ENCODE data around the gene TRIM36.

TRIM36 gene

DNA sequence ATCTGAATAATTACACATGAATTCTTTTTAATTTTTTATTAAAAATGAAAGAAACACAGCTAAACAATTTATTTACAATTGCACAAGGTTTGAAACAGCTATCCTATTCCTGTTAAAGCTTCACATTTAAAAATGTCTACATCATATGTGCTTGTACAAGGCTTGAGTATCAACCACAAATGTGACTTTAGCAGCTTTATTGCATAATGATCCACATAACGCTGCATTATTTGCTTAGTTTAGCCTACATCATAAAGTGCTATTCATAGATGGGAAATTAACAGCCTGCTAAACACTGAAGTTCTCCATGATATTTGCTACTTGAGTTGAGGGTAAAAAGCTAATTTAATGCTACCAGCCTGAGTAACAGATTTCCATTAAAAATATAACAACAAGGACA, 45.0 kb downstream of the TRIM36 start:
- WGBS (ENCODE audit: insufficient coverage, insufficient read length), result no CpG with 5 or more reads among the region's 1 CpG
- Histone ChIP-seq H3K9me3 (ENCODE audit: control insufficient read depth, insufficient read depth, low read length) (no peaks in the 10 kb centered on the region), H3K4me1 (ENCODE audit: control insufficient read depth, insufficient read depth, low read length) (no peaks in the 10 kb centered on the region), H3K4me3 (ENCODE audit: low read length) (no peak overlapping the region), H3K27me3 (ENCODE audit: control insufficient read depth, insufficient read depth, low read length) (no peaks in the 10 kb centered on the region), H3K36me3 (ENCODE audit: control insufficient read depth, insufficient read depth, low read length) (no peaks in the 10 kb centered on the region), H3K27ac (ENCODE audit: low read length) (no peak overlapping the region)
- DNase-seq (ENCODE audit: low read depth, low spot score), result no peak

DNA sequence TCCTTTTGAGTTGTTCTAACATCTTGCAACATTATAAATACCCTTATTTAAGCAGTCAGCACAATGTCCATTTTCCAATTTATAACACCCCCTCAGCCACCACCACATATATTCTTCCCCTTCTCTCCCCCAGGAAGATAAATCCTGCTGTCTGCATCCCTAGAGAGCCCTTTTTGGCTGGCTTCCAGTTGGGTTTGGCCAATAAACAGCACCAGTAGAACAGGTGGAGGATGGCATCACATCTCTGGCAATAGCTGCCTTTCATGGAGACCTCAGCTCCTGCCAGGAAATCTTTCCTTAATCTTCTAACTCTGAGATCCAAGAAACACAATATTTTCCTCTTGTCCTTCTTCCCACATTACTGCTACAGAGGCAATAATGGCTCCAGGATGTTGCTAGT, 53.7 kb downstream of the TRIM36 start:
- Histone ChIP-seq H3K36me3 (ENCODE audit: control insufficient read depth, insufficient read depth, low read length) (no peaks in the 10 kb centered on the region), H3K4me3 (ENCODE audit: low read length) (no peak overlapping the region), H3K27ac (ENCODE audit: low read length) (no peak overlapping the region), H3K27me3 (ENCODE audit: control insufficient read depth, insufficient read depth, low read length) (no peaks in the 10 kb centered on the region), H3K9me3 (ENCODE audit: control insufficient read depth, insufficient read depth, low read length) (peaks cover 2% of the 10 kb centered on the region; the same call in 1 of the 2 replicates), H3K4me1 (ENCODE audit: control insufficient read depth, insufficient read depth, low read length) (no peaks in the 10 kb centered on the region)
- DNase-seq (ENCODE audit: low read depth, low spot score), result no peak

DNA sequence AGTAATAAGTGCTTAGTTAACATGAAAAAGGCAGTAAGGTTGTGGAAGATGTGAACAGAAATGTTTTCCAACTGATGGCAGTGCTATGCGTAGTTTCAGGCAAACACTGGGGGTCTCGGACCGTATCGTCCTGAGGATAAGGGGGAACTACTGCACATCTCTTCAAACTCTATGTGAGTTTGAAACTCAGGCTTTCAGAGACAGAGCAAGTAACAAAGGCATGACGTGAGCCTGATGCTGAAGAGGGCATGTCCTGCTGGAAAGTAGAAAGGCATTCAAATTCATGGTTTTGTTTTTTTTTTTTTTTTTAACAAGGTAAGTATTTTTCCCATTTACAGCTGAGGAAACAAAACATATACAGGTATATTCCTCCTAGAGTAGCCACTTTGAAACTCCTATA, 59.9 kb downstream of the TRIM36 start:
- DNase-seq (ENCODE audit: low read depth, low spot score), result no peak
- Histone ChIP-seq H3K4me3 (ENCODE audit: low read length) (no peak overlapping the region), H3K36me3 (ENCODE audit: control insufficient read depth, insufficient read depth, low read length) (no peaks in the 10 kb centered on the region), H3K4me1 (ENCODE audit: control insufficient read depth, insufficient read depth, low read length) (no peaks in the 10 kb centered on the region), H3K27me3 (ENCODE audit: control insufficient read depth, insufficient read depth, low read length) (no peaks in the 10 kb centered on the region), H3K9me3 (ENCODE audit: control insufficient read depth, insufficient read depth, low read length) (no peaks in the 10 kb centered on the region), H3K27ac (ENCODE audit: low read length) (no peak overlapping the region)
- no CpG with 5 or more reads among the region's 5 CpGs for WGBS (ENCODE audit: insufficient coverage, insufficient read length)

DNA sequence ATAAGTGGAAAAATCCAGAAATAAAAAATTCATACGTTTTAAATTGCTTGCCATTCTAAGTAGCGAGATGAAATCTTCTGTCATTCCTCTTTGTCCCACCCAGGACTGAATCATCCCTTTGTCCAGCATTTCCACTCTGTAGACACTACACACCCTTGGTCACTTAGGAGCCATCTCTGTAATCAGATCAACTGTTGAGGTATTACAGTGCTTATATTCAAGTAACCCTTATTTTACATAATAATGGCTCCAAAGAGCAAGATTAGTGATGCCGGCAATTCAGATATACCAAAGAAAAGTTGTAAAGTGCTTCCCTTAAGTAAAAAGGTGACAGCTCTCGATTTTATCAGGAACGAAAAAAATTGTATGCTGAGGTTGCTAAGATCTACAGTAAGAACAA, 60.4 kb downstream of the TRIM36 start:
- no peak for DNase-seq (ENCODE audit: low read depth, low spot score)
- no CpG with 5 or more reads among the region's 5 CpGs for WGBS (ENCODE audit: insufficient coverage, insufficient read length)
- Histone ChIP-seq H3K27ac (ENCODE audit: low read length) (no peak overlapping the region), H3K27me3 (ENCODE audit: control insufficient read depth, insufficient read depth, low read length) (no peaks in the 10 kb centered on the region), H3K9me3 (ENCODE audit: control insufficient read depth, insufficient read depth, low read length) (no peaks in the 10 kb centered on the region), H3K4me1 (ENCODE audit: control insufficient read depth, insufficient read depth, low read length) (no peaks in the 10 kb centered on the region), H3K36me3 (ENCODE audit: control insufficient read depth, insufficient read depth, low read length) (no peaks in the 10 kb centered on the region), H3K4me3 (ENCODE audit: low read length) (no peak overlapping the region)

DNA sequence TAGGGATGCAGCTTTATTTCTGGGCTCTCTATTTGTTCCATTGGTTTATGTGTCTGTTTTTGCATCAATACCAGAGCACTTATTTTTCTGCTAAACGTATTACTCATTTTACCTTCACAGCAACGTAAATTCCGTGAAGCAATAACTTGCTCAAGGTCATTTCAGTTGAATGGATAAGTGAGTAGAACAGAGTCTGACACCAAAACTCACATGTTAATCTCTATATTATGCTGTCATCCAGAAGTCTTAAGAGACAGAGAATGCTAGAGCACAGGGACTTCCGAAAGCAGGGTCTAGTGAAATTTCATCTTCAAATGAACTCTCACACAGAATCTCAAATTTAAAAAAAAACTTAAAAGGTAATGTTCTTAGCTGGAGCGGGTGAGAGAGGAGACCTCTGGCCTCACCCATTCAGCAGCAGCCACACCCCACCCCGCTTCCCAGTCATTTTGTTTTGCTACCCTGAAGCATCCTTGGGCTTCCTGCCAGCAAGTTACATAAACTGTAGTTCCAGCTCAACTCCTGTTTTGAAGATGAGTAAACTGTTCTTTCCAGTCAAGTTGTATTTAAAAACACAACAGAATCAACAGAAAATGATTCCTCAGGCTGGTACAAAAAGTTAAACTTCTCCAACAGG, 69.3 kb downstream of the TRIM36 start:
- Histone ChIP-seq H3K27ac (ENCODE audit: low read length) (no peak overlapping the region), H3K4me3 (ENCODE audit: low read length) (no peak overlapping the region), H3K4me1 (ENCODE audit: control insufficient read depth, insufficient read depth, low read length) (peaks cover 1% of the 10 kb centered on the region; the same call in 1 of the 2 replicates), H3K9me3 (ENCODE audit: control insufficient read depth, insufficient read depth, low read length) (no peaks in the 10 kb centered on the region), H3K27me3 (ENCODE audit: control insufficient read depth, insufficient read depth, low read length) (no peaks in the 10 kb centered on the region), H3K36me3 (ENCODE audit: control insufficient read depth, insufficient read depth, low read length) (no peaks in the 10 kb centered on the region)
- WGBS (ENCODE audit: insufficient coverage, insufficient read length), result no CpG with 5 or more reads among the region's 6 CpGs
- DNase-seq (ENCODE audit: low read depth, low spot score), result no peak

DNA sequence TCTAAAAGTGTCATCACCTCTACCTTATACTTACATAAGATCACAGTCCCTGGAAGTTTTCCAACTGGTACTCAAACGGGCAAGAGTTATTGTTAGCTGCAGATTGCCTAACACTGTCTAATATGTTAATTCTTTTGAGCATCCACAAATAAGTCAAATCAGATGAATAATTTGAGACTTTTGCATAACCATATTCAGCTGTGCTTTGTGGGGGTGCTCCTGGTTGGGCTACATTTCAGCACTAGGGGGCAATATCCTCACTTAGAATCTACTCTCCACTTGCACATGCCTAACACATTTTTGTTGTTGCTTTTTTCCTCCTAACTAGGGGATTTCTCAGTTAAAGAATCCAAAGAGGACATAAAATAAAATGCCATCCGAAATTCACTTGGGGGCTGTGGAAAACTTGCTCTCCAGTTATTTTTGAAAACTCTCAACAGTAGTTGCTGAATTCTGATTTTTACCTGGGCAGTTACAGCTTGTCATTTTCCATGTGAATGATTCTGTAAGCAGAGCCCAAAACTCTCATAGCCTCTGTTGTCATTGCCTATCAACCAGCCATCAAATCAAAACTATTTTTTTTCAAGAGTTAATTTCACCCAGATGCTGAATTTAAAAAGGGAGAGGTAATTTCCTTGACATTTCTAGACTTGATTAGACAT, 71.5 kb downstream of the TRIM36 start:
- H3K27ac ChIP-seq (ENCODE audit: low read length), result no peak overlapping the region
- DNase-seq (ENCODE audit: low read depth, low spot score), result no peak
- no peaks in the 10 kb centered on the region for H3K9me3 ChIP-seq (ENCODE audit: control insufficient read depth, insufficient read depth, low read length)
- no peak overlapping the region for H3K4me3 ChIP-seq (ENCODE audit: low read length)
- no CpG with 5 or more reads among the region's 2 CpGs for whole genome bisulfite sequencing (ENCODE audit: insufficient coverage, insufficient read length)
- H3K27me3 ChIP-seq (ENCODE audit: control insufficient read depth, insufficient read depth, low read length), result no peaks in the 10 kb centered on the region
- peaks cover 1% of the 10 kb centered on the region; the same call in 1 of the 2 replicates for H3K4me1 ChIP-seq (ENCODE audit: control insufficient read depth, insufficient read depth, low read length)
- H3K36me3 ChIP-seq (ENCODE audit: control insufficient read depth, insufficient read depth, low read length), result no peaks in the 10 kb centered on the region

DNA sequence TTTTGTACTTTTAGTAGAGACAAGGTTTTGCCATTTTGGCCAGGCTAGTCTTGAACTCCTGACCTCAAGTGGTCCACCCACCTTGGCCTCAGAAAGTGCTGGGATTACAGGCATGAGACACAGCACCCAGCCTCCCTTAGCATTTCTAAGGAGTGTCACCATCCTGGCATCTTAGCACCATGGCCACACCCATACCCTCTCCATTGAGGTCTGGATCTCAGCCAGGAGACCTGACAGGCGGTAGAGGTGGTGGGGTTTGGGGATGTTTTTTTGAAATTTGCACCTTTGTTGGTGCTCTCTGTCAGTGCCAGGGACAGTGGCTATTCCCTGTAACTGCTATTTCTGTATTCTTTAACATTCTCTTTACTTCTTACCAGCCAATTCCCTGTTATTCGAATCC, 72.5 kb downstream of the TRIM36 start:
- H3K27me3 ChIP-seq (ENCODE audit: control insufficient read depth, insufficient read depth, low read length), result no peaks in the 10 kb centered on the region
- no peak overlapping the region for H3K4me3 ChIP-seq (ENCODE audit: low read length)
- no peaks in the 10 kb centered on the region for H3K9me3 ChIP-seq (ENCODE audit: control insufficient read depth, insufficient read depth, low read length)
- no peaks in the 10 kb centered on the region for H3K36me3 ChIP-seq (ENCODE audit: control insufficient read depth, insufficient read depth, low read length)
- DNase-seq (ENCODE audit: low read depth, low spot score), result no peak
- peaks cover 1% of the 10 kb centered on the region; the same call in 1 of the 2 replicates for H3K4me1 ChIP-seq (ENCODE audit: control insufficient read depth, insufficient read depth, low read length)
- H3K27ac ChIP-seq (ENCODE audit: low read length), result no peak overlapping the region
- WGBS (ENCODE audit: insufficient coverage, insufficient read length), result no CpG with 5 or more reads among the region's 2 CpGs

DNA sequence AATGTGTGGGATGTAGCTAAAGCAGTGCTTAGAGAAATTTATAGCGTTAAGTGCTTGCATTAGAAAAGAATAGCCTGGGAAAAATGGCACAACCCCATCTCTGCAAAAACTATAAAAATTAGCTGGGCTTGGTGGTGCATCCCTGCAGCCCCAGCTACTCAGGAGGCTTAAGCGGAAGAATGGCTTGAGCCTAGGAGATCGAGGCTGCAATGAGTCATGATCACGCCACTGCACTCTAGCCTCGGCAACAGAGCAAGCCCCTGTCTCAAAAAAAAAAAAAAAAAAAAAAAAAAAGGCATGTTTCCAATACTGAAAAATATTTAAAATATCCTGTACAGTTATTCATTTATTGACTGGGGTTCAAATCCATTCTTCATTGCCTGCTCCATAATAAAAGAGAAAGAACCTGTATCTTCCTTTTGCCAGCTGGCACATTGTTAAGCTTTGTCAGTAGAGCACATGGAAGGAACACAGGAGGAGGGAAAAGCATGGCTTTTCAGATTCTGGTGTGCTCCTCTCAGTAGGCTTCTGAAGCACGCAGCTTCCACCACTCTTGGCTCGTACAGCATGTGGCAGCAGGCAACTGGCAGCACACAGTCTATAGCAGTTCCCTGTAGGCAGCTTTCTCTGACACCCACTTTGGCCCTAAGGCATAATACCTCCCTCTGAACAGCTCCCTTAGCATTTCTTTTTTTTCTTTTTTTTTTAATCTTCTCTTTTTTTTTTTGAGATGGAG, 73.5 kb downstream of the TRIM36 start:
- WGBS (ENCODE audit: insufficient coverage, insufficient read length), result no CpG with 5 or more reads among the region's 7 CpGs

DNA sequence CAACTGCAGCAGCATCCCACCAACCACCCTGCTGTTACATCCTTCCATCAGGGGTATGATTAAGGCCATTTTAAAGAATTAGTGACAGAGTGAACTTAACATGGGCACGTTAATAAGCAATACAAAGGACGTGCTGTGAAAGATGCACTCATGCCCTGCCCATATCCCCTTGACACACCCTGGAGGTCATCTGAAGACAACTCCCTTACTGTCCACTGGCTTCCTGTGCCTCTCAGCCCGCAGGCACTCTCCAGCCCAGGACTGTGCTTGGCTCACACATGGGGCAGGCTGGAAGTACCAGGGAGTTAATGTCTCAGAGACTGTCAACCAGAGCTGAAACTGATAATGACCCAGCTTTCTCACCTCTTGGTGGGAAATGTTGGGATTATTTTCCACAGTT, 81.8 kb downstream of the TRIM36 start:
- WGBS (ENCODE audit: insufficient coverage, insufficient read length), result no CpG with 5 or more reads among the region's 3 CpGs
- H3K36me3 ChIP-seq (ENCODE audit: control insufficient read depth, insufficient read depth, low read length), result no peaks in the 10 kb centered on the region

More for the DNA sequence above, 73.5 kb downstream of the TRIM36 start:
- H3K36me3 ChIP-seq (ENCODE audit: control insufficient read depth, insufficient read depth, low read length), result no peaks in the 10 kb centered on the region
- no peaks in the 10 kb centered on the region for H3K27me3 ChIP-seq (ENCODE audit: control insufficient read depth, insufficient read depth, low read length)
- H3K4me1 ChIP-seq (ENCODE audit: control insufficient read depth, insufficient read depth, low read length), result peaks cover 1% of the 10 kb centered on the region; the same call in 1 of the 2 replicates
- DNase-seq (ENCODE audit: low read depth, low spot score), result no peak
- H3K27ac ChIP-seq (ENCODE audit: low read length), result no peak overlapping the region
- no peak overlapping the region for H3K4me3 ChIP-seq (ENCODE audit: low read length)
- no peaks in the 10 kb centered on the region for H3K9me3 ChIP-seq (ENCODE audit: control insufficient read depth, insufficient read depth, low read length)

DNA sequence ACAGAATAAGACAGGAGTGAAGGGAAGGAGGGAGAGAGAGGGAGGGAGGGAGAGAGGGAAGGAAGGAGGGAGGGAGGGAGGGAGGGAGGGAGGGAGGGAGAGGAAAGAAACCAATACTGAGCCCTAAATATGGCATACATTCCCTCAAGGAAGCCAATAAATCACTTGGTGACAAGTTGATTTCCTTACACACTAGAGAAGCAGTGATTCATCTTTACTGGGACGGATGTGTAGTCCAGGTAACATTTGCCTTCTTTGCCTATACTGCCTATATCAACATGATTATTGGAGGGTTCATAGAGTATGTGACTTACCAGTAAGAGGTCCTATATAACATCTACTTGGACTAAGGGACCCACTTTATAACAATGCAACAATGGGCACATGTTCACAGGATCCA, 83.2 kb downstream of the TRIM36 start:
- no peaks in the 10 kb centered on the region for H3K36me3 ChIP-seq (ENCODE audit: control insufficient read depth, insufficient read depth, low read length)
- H3K9me3 ChIP-seq (ENCODE audit: control insufficient read depth, insufficient read depth, low read length), result no peaks in the 10 kb centered on the region
- H3K27ac ChIP-seq (ENCODE audit: low read length), result no peak overlapping the region
- H3K27me3 ChIP-seq (ENCODE audit: control insufficient read depth, insufficient read depth, low read length), result no peaks in the 10 kb centered on the region
- no CpG with 5 or more reads among the region's 1 CpG for WGBS (ENCODE audit: insufficient coverage, insufficient read length)
- peaks cover 3% of the 10 kb centered on the region; the same call in 1 of the 2 replicates for H3K4me1 ChIP-seq (ENCODE audit: control insufficient read depth, insufficient read depth, low read length)
- H3K4me3 ChIP-seq (ENCODE audit: low read length), result no peak overlapping the region
- DNase-seq (ENCODE audit: low read depth, low spot score), result no peak

More for the DNA sequence above, 81.8 kb downstream of the TRIM36 start:
- no peaks in the 10 kb centered on the region for H3K9me3 ChIP-seq (ENCODE audit: control insufficient read depth, insufficient read depth, low read length)
- peaks cover 3% of the 10 kb centered on the region; the same call in 1 of the 2 replicates for H3K4me1 ChIP-seq (ENCODE audit: control insufficient read depth, insufficient read depth, low read length)
- H3K4me3 ChIP-seq (ENCODE audit: low read length), result no peak overlapping the region
- no peak overlapping the region for H3K27ac ChIP-seq (ENCODE audit: low read length)
- DNase-seq (ENCODE audit: low read depth, low spot score), result no peak
- no peaks in the 10 kb centered on the region for H3K27me3 ChIP-seq (ENCODE audit: control insufficient read depth, insufficient read depth, low read length)

All from iPS DF 6.9 (cell line).